ENCODE results near the gene TRIM65. TPM values are rescaled to one million over a fixed set of nuclear protein-coding genes. Genes with fewer than 3 reads are reported as not detected.

Gene TRIM65
- total RNA-seq, 1 experiment from 2014 or later = 56.5 TPM

GRCh38 chr17:75839942-75840798 lies 56.6 kb downstream of the TRIM65 start:
- in situ Hi-C loops (cut with HindIII; ENCODE audit: low pct_unique_long_range_greater_than_20kb, low sequenced_read_pairs) = no loop called here
- DNase-seq (ENCODE audit: low read depth, low spot score) = no peak

Other genes with a start within 250 kb of the TRIM65 start
- gene RECQL5, start 229.8 kb downstream of the TRIM65 start, total RNA-seq (2014; rRNA removed; shearing (Covaris generic)) = 27.7 and 32.9 TPM in 2 replicates
- 70.4 and 85.1 TPM in 2 replicates for gene SAP30BP, start 229.6 kb downstream of the TRIM65 start, total RNA-seq (2014; rRNA removed; shearing (Covaris generic))
- gene ITGB4, start 175.5 kb downstream of the TRIM65 start, total RNA-seq (2014; rRNA removed; shearing (Covaris generic)) = 0.05 TPM in 1 of 2 replicates, not detected in the other
- gene GALK1, start 131.8 kb downstream of the TRIM65 start, total RNA-seq (2014; rRNA removed; shearing (Covaris generic)) = 52.5 and 57.2 TPM in 2 replicates
- gene UNK, start 112.1 kb downstream of the TRIM65 start, total RNA-seq (2014; rRNA removed; shearing (Covaris generic)) = 76.9 and 77.7 TPM in 2 replicates
- gene UNC13D, start 52.5 kb downstream of the TRIM65 start, total RNA-seq (2014; rRNA removed; shearing (Covaris generic)) = 1.3 and 1.8 TPM in 2 replicates
- 49.5 and 67.9 TPM in 2 replicates for gene WBP2, start 41.6 kb downstream of the TRIM65 start, total RNA-seq (2014; rRNA removed; shearing (Covaris generic))
- 7.3 and 8.1 TPM in 2 replicates for gene TRIM47, start 18.4 kb downstream of the TRIM65 start, total RNA-seq (2014; rRNA removed; shearing (Covaris generic))
- gene MRPL38, start 7.9 kb upstream of the TRIM65 start, total RNA-seq (2014; rRNA removed; shearing (Covaris generic)) = 47.6 and 57.4 TPM in 2 replicates
- gene FBF1, start 44.1 kb upstream of the TRIM65 start, total RNA-seq (2014; rRNA removed; shearing (Covaris generic)) = 17.6 and 24.8 TPM in 2 replicates
- 43.2 and 44.4 TPM in 2 replicates for gene ACOX1, start 82.2 kb upstream of the TRIM65 start, total RNA-seq (2014; rRNA removed; shearing (Covaris generic))
- gene TEN1, start 82.3 kb upstream of the TRIM65 start, total RNA-seq (2014; rRNA removed; shearing (Covaris generic)) = 62.9 and 75.4 TPM in 2 replicates
- 3.1 and 4.3 TPM in 2 replicates for gene CDK3, start 103.9 kb upstream of the TRIM65 start, total RNA-seq (2014; rRNA removed; shearing (Covaris generic))
- gene EVPL, start 130.4 kb upstream of the TRIM65 start, total RNA-seq (2014; rRNA removed; shearing (Covaris generic)) = 0.08 and 0.16 TPM in 2 replicates
- gene SRP68, start 175.6 kb upstream of the TRIM65 start, total RNA-seq (2014; rRNA removed; shearing (Covaris generic)) = 58.2 and 68.6 TPM in 2 replicates
- 0.13 and 1.0 TPM in 2 replicates for gene GALR2, start 177.8 kb upstream of the TRIM65 start, total RNA-seq (2014; rRNA removed; shearing (Covaris generic))
- gene ZACN, start 182.2 kb upstream of the TRIM65 start, total RNA-seq (2014; rRNA removed; shearing (Covaris generic)) = 0.53 and 0.74 TPM in 2 replicates
- 126 and 145 TPM in 2 replicates for gene EXOC7, start 206.8 kb upstream of the TRIM65 start, total RNA-seq (2014; rRNA removed; shearing (Covaris generic))
- gene FOXJ1, start 244.3 kb upstream of the TRIM65 start, total RNA-seq (2014; rRNA removed; shearing (Covaris generic)) = not detected in 2 replicates